Measurements from ENCODE around the gene FBXW7.

FBXW7 gene

GRCh38 chr4:152513078-152513477, 22.8 kb downstream of the FBXW7 start:
- no peak for DNase-seq (ENCODE audit: low read depth)
- no peak overlapping the region for H3K4me3 ChIP-seq (ENCODE audit: low read length)
- TF ChIP-seq CTCF (conservative IDR thresholded peaks at IDR 0.05; ENCODE audit: low read length): no peak

- no peak for DNase-seq (ENCODE audit: low read depth)
- no peak overlapping the region for H3K4me3 ChIP-seq (ENCODE audit: low read length)
- TF ChIP-seq CTCF (conservative IDR thresholded peaks at IDR 0.05; ENCODE audit: low read length): no peak
These were observed 23.4 kb downstream of the FBXW7 start for GRCh38 chr4:152512483-152512882.

GRCh38 chr4:152510349-152511147, 25.3 kb downstream of the FBXW7 start:
- no peak overlapping the region for H3K4me3 ChIP-seq (ENCODE audit: low read length)
- no peak for DNase-seq (ENCODE audit: low read depth)
- no peak for TF ChIP-seq CTCF (conservative IDR thresholded peaks at IDR 0.05; ENCODE audit: low read length)

GRCh38 chr4:152509595-152510225, 26.2 kb downstream of the FBXW7 start:
- TF ChIP-seq CTCF (conservative IDR thresholded peaks at IDR 0.05; ENCODE audit: low read length): no peak
- H3K4me3 ChIP-seq (ENCODE audit: low read length): no peak overlapping the region
- no peak for DNase-seq (ENCODE audit: low read depth)

GRCh38 chr4:152508818-152509217, 27.1 kb downstream of the FBXW7 start:
- no peak for DNase-seq (ENCODE audit: low read depth)
- no peak overlapping the region for H3K4me3 ChIP-seq (ENCODE audit: low read length)
- no peak for TF ChIP-seq CTCF (conservative IDR thresholded peaks at IDR 0.05; ENCODE audit: low read length)

GRCh38 chr4:152508386-152508785, 27.5 kb downstream of the FBXW7 start:
- DNase-seq (ENCODE audit: low read depth): no peak
- no peak overlapping the region for H3K4me3 ChIP-seq (ENCODE audit: low read length)
- TF ChIP-seq CTCF (conservative IDR thresholded peaks at IDR 0.05; ENCODE audit: low read length): no peak
